Smooth muscle cell (in vitro differentiated cells): ENCODE data around the gene PLPPR3. TPM values are rescaled to one million over a fixed set of nuclear protein-coding genes. Genes with fewer than 3 reads are reported as not detected.

Experiments used
- DNase-seq: peaks from one replicate; lab custom pipeline; 2025; ENCODE audit not compliant: unreplicated experiment; lab: John Stamatoyannopoulos, UW
- H2AFZ ChIP-seq: fragments of 200-600 bp; sonication (generic); 2 replicates; pipeline ENCODE4 v1.6.0; 2016; ENCODE audit warnings: antibody characterized with exemption, low read depth, mild to moderate bottlenecking
- H3F3A ChIP-seq: fragments of 200-600 bp; sonication (generic); 2 replicates; pipeline ENCODE4 v1.6.0; 2017; ENCODE audit warnings: antibody characterized with exemption, low read depth
- H3K27ac ChIP-seq: fragments of 200-600 bp; sonication (generic); 2 replicates; pipeline ENCODE4 v1.5.1; 2016; ENCODE audit warnings: low read depth, mild to moderate bottlenecking
- H3K27me3 ChIP-seq: fragments of 200-600 bp; sonication (generic); 2 replicates; pipeline ENCODE4 v1.6.1; 2016; ENCODE audit warnings: low read depth, mild to moderate bottlenecking
- H3K36me3 ChIP-seq: fragments of 200-600 bp; sonication (generic); 2 replicates; pipeline ENCODE4 v1.5.1; 2016; ENCODE audit warnings: low read depth
- H3K4me1 ChIP-seq: fragments of 200-600 bp; sonication (generic); 2 replicates; pipeline ENCODE4 v1.5.1; 2016; ENCODE audit warnings: low read depth
- H3K4me2 ChIP-seq: fragments of 200-600 bp; sonication (generic); 2 replicates; pipeline ENCODE4 v1.6.0; 2016; ENCODE audit warnings: mild to moderate bottlenecking
- H3K4me3 ChIP-seq: fragments of 200-600 bp; sonication (generic); 2 replicates; pipeline ENCODE4 v1.5.1; 2016; ENCODE audit warnings: mild to moderate bottlenecking
- H3K79me2 ChIP-seq: fragments of 200-600 bp; sonication (generic); 2 replicates; pipeline ENCODE4 v1.6.0; 2016; ENCODE audit warnings: low read depth, mild to moderate bottlenecking
- H3K9ac ChIP-seq: fragments of 200-600 bp; sonication (generic); 2 replicates; pipeline ENCODE4 v1.6.0; 2016; ENCODE audit warnings: low read depth
- H3K9me3 ChIP-seq: fragments of 200-600 bp; sonication (generic); replicated peaks from 2 replicates; pipeline ENCODE4 v1.5.1; 2016; ENCODE audit warnings: low read depth
- H4K20me1 ChIP-seq: fragments of 200-600 bp; sonication (generic); 2 replicates; pipeline ENCODE4 v1.6.0; 2016; ENCODE audit warnings: low read depth
- WGBS: methylation state at CpG from one replicate; pipeline ENCODE4 v1.1.7; 2016; ENCODE audit warnings: low lambda C conversion rate; 5-methylcytosine and 5-hydroxymethylcytosine counted together
- polyA plus RNA-seq: library from polyadenylated mRNA; unstranded; fragments of >200 nt; fragmentation: Nextera tagmentation; extraction: Ambion mirVana; gene quantifications from 2 replicates; pipeline ENCODE4 v1.2.1, GENCODE V29; 2016
- total RNA-seq: library from RNA; depleted of rRNA; stranded (reverse); fragments of >200 nt; gene quantifications from 2 replicates; pipeline ENCODE4 v1.2.3, GENCODE V29; 2014
- TF ChIP-seq, protein P1 (sequence below): fragments of 200-600 bp; sonication (generic); IDR thresholded peaks from 2 replicates; pipeline ENCODE4 v1.5.1; 2017; ENCODE audit warnings: borderline replicate concordance, mild to moderate bottlenecking, antibody characterized with exemption; ENCODE audit not compliant: insufficient read depth, poor library complexity, severe bottlenecking

PLPPR3 gene
- total and polyA plus RNA-seq, 2 experiments from 2014 or later: 6.5 to 13.7 TPM

DNA sequence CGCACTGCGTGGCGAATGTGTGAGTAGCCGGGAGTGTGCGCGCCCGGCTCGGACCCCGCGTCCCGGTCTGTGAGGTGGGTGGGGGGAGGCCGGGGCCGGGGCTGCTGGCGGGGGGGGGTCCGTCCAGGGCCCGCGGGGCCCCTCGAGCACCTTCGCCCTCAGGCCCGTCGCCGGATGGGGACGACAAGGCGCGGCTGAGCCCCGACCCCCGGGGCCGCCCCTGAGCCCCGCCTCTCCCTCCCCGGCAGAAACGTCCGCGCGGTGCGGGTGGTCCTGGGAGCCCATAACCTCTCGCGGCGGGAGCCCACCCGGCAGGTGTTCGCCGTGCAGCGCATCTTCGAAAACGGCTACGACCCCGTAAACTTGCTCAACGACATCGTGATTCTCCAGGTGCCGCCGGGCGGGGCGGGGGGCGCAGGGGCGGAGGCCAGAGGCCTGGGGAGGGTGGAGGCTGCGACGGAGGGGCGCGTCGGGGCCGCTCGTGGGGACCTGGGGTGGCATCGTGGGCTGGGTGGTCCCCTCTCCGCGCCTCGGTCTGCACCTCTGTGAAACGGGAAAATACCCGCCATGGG lies 31.3 kb upstream of the PLPPR3 start:
- H2AFZ ChIP-seq: no peak overlapping the region
- no peaks in the 10 kb centered on the region for H3K9me3 ChIP-seq
- WGBS: 95% methylated on average over 24 of the region's 67 CpGs
- no peaks in the 10 kb centered on the region for H3K36me3 ChIP-seq
- H3K4me2 ChIP-seq: no peak overlapping the region
- peaks cover 8% of the 10 kb centered on the region for H3F3A ChIP-seq
- H3K4me1 ChIP-seq: no peaks in the 10 kb centered on the region
- DNase-seq: no peak
- no peaks in the 10 kb centered on the region for H3K79me2 ChIP-seq
- H3K27me3 ChIP-seq: no peaks in the 10 kb centered on the region
- no peaks in the 10 kb centered on the region for H4K20me1 ChIP-seq
- H3K4me3 ChIP-seq: no peak overlapping the region
- TF ChIP-seq, protein P1, sequence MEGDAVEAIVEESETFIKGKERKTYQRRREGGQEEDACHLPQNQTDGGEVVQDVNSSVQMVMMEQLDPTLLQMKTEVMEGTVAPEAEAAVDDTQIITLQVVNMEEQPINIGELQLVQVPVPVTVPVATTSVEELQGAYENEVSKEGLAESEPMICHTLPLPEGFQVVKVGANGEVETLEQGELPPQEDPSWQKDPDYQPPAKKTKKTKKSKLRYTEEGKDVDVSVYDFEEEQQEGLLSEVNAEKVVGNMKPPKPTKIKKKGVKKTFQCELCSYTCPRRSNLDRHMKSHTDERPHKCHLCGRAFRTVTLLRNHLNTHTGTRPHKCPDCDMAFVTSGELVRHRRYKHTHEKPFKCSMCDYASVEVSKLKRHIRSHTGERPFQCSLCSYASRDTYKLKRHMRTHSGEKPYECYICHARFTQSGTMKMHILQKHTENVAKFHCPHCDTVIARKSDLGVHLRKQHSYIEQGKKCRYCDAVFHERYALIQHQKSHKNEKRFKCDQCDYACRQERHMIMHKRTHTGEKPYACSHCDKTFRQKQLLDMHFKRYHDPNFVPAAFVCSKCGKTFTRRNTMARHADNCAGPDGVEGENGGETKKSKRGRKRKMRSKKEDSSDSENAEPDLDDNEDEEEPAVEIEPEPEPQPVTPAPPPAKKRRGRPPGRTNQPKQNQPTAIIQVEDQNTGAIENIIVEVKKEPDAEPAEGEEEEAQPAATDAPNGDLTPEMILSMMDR: no peak
- H3K27ac ChIP-seq: no peak overlapping the region
- H3K9ac ChIP-seq: no peak overlapping the region

DNA sequence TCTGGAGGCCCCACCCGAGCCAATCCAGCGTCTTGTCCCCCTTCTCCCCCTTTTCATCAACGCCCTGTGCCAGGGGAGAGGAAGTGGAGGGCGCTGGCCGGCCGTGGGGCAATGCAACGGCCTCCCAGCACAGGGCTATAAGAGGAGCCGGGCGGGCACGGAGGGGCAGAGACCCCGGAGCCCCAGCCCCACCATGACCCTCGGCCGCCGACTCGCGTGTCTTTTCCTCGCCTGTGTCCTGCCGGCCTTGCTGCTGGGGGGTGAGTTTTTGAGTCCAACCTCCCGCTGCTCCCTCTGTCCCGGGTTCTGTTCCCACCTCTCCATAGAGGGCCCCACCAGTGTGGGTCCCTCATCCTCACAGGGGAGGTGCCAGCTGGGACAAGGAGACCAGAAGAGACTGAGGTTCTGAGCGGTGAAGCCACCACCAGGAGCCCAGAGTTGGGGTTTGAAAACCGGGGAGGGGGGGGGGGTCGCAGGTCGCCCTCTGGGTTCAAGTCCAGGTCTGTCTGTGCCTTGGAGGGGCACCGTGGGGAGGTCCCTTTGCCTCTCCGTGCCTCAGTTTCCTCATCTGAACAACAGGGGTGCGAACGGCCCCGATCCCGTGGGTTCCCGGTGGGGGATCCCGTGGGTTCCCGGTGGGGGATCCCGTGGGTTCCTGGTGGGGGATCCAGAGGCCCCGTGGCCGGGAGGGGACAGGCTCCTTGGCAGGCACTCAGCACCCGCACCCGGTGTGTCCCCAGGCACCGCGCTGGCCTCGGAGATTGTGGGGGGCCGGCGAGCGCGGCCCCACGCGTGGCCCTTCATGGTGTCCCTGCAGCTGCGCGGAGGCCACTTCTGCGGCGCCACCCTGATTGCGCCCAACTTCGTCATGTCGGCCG lies 30.6 kb upstream of the PLPPR3 start, which contains the start of gene ELANE:
ELANE (plus strand) TSS at position 168 of the 878 bp plus-strand sequence; CDS start at position 194, 26 bp downstream.
- no peaks in the 10 kb centered on the region for H3K27me3 ChIP-seq

DNA sequence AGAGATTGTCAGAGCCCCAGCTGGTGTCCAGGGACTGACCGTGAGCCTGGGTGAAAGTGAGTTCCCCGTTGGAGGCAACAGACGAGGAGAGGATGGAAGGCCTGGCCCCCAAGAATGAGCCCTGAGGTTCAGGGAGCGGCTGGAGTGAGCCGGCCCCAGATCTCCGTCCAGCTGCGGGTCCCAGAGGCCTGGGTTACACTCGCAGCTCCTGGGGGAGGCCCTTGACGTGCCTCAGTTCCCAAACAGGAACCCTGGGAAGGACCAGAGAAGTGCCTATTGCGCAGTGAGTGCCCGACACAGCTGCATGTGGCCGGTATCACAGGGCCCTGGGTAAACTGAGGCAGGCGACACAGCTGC lies 29.2 kb upstream of the PLPPR3 start:
- TF ChIP-seq, protein P1: no peak
- H3K4me1 ChIP-seq: no peaks in the 10 kb centered on the region
- no peaks in the 10 kb centered on the region for H3K36me3 ChIP-seq
- H3F3A ChIP-seq: peaks cover 8% of the 10 kb centered on the region
- H3K9ac ChIP-seq: no peak overlapping the region
- no peaks in the 10 kb centered on the region for H3K9me3 ChIP-seq
- no peak overlapping the region for H2AFZ ChIP-seq
- no peak overlapping the region for H3K27ac ChIP-seq
- 83% methylated on average over 13 of the region's 13 CpGs for WGBS
- H4K20me1 ChIP-seq: no peaks in the 10 kb centered on the region
- no peak overlapping the region for H3K4me2 ChIP-seq
- no peaks in the 10 kb centered on the region for H3K27me3 ChIP-seq
- H3K79me2 ChIP-seq: no peaks in the 10 kb centered on the region
- DNase-seq: no peak
- H3K4me3 ChIP-seq: no peak overlapping the region

More for the DNA sequence above, 30.6 kb upstream of the PLPPR3 start, which contains the start of gene ELANE:
- no peaks in the 10 kb centered on the region for H3K9me3 ChIP-seq
- H3K36me3 ChIP-seq: no peaks in the 10 kb centered on the region
- no peak within 1 kb of the TSS for H2AFZ ChIP-seq
- no peak within 1 kb of the TSS for H3K27ac ChIP-seq
- DNase-seq: no peak
- no peak within 1 kb of the TSS for H3K4me3 ChIP-seq
- TF ChIP-seq, protein P1: no peak
- no peaks in the 10 kb centered on the region for H3K4me1 ChIP-seq
- H3K79me2 ChIP-seq: no peaks in the 10 kb centered on the region
- H3F3A ChIP-seq: peaks cover 8% of the 10 kb centered on the region
- WGBS: 94% methylated on average over 50 of the region's 55 CpGs
- no peak within 1 kb of the TSS for H3K4me2 ChIP-seq
- no peak within 1 kb of the TSS for H3K9ac ChIP-seq
- H4K20me1 ChIP-seq: no peaks in the 10 kb centered on the region
